Osteoblast (primary cell): ENCODE data around the gene EP300. TPM values are rescaled to one million over a fixed set of nuclear protein-coding genes. Genes with fewer than 3 reads are reported as not detected.

ENCODE experiments used
- DNase-seq: peaks from one replicate; pipeline ENCODE4 v3.0.0; 2011; ENCODE audit warnings: low spot score, mixed read lengths; ENCODE audit not compliant: insufficient read length; ENCODE audit errors: missing footprints
- H2AFZ ChIP-seq: 2 replicates; pipeline ENCODE4 v1.6.0; 2011; ENCODE audit warnings: mild to moderate bottlenecking, low read length
- H3K27ac ChIP-seq: 2 replicates; pipeline ENCODE4 v1.5.1; 2011; ENCODE audit warnings: mild to moderate bottlenecking, low read depth, low read length, moderate library complexity
- H3K27me3 ChIP-seq: 2 replicates; pipeline ENCODE4 v1.6.0; 2012; ENCODE audit warnings: mild to moderate bottlenecking, control low read depth, inconsistent platforms, low read length, moderate library complexity; ENCODE audit not compliant: insufficient read depth
- H3K36me3 ChIP-seq: 2 replicates; pipeline ENCODE4 v1.5.1; 2011; ENCODE audit warnings: mild to moderate bottlenecking, low read length, control low read depth, moderate library complexity; ENCODE audit not compliant: insufficient read depth
- H3K4me1 ChIP-seq: 2 replicates; pipeline ENCODE4 v1.5.1; 2011; ENCODE audit warnings: mild to moderate bottlenecking, low read length, control low read depth, moderate library complexity; ENCODE audit not compliant: insufficient read depth
- H3K4me2 ChIP-seq: 2 replicates; pipeline ENCODE4 v1.6.0; 2011; ENCODE audit warnings: mild to moderate bottlenecking, low read length; ENCODE audit not compliant: insufficient read depth
- H3K4me3 ChIP-seq: fragments of 200-600 bp; sonication (generic); 3 replicates; pipeline ENCODE4 v1.5.1; 2012; ENCODE audit warnings: mild to moderate bottlenecking, low read length, inconsistent platforms; ENCODE audit not compliant: insufficient read depth
- H3K79me2 ChIP-seq: 2 replicates; pipeline ENCODE4 v1.6.0; 2012; ENCODE audit warnings: mild to moderate bottlenecking, low read length, control low read depth, inconsistent platforms; ENCODE audit not compliant: insufficient read depth
- H3K9me3 ChIP-seq: 2 replicates; pipeline ENCODE4 v1.5.1; 2011; ENCODE audit warnings: low read depth, low read length, control low read depth
- H4K20me1 ChIP-seq: 2 replicates; pipeline ENCODE4 v1.6.0; 2012; ENCODE audit warnings: mild to moderate bottlenecking, low read length, control low read depth; ENCODE audit not compliant: insufficient read depth
- total RNA-seq: library from RNA; depleted of rRNA; stranded (reverse); fragments of >200 nt; gene quantifications from 2 replicates; pipeline ENCODE4 v1.2.3, GENCODE V29; 2012
- TF ChIP-seq, protein P1 (sequence below): IDR thresholded peaks from 2 replicates; pipeline ENCODE4 v1.5.1; 2011; ENCODE audit warnings: mild to moderate bottlenecking, low read depth, low read length, moderate library complexity; ENCODE audit errors: extremely low read depth

The EP300 gene
- total RNA-seq, 1 donor = 67.7 TPM

DNA sequence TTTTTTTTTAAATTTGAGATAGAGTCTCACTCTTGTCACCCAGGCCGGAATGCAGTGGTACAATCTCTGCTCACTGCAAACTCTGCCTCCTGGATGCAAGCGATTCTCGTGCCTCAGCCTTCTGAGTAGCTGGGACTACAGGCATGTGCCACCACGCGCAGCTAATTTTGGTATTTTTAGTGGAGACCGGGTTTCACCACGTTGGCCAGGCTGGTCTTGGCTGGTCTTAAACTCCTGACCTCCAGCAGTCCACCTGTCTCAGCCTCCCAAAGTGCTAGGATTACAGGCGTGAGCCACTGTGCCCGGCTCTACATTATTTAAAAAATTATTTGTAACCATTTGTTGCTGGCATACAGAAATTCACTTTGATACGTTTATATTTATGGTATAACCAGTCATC, 18.6 kb downstream of the EP300 start:
- H3K4me1 ChIP-seq = no peaks in the 10 kb centered on the region
- no peak overlapping the region for H3K4me2 ChIP-seq
- no peaks in the 10 kb centered on the region for H3K9me3 ChIP-seq
- H3K79me2 ChIP-seq = peaks cover 94% of the 10 kb centered on the region
- no peak for DNase-seq
- peaks cover 53% of the 10 kb centered on the region for H4K20me1 ChIP-seq
- H3K27me3 ChIP-seq = no peaks in the 10 kb centered on the region
- peaks cover 5% of the 10 kb centered on the region for H3K36me3 ChIP-seq
- H3K27ac ChIP-seq = no peak overlapping the region
- H2AFZ ChIP-seq = no peak overlapping the region
- TF ChIP-seq, protein P1, sequence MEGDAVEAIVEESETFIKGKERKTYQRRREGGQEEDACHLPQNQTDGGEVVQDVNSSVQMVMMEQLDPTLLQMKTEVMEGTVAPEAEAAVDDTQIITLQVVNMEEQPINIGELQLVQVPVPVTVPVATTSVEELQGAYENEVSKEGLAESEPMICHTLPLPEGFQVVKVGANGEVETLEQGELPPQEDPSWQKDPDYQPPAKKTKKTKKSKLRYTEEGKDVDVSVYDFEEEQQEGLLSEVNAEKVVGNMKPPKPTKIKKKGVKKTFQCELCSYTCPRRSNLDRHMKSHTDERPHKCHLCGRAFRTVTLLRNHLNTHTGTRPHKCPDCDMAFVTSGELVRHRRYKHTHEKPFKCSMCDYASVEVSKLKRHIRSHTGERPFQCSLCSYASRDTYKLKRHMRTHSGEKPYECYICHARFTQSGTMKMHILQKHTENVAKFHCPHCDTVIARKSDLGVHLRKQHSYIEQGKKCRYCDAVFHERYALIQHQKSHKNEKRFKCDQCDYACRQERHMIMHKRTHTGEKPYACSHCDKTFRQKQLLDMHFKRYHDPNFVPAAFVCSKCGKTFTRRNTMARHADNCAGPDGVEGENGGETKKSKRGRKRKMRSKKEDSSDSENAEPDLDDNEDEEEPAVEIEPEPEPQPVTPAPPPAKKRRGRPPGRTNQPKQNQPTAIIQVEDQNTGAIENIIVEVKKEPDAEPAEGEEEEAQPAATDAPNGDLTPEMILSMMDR = no peak
- no peak overlapping the region for H3K4me3 ChIP-seq

DNA sequence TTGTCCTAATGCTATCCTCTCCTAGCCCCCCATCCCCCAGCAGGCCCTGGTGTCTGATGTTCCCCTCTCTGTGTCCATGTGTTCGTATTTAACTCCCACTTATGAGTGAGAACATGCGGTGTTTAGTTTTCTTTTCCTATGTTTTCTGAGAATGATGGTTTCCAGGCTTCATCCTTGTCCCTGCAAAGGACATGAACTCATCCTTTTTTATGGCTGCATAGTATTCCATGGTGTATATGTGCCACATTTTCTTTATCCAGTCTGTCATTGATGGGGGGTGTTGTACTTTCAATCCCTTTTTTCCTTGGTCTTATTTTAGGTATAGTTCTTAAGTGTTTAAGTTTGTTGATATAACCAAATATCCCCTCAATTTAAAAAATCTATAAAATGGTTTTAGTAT, 23.9 kb downstream of the EP300 start:
- no peak overlapping the region for H3K4me2 ChIP-seq
- H2AFZ ChIP-seq = no peak overlapping the region
- no peaks in the 10 kb centered on the region for H3K9me3 ChIP-seq
- H4K20me1 ChIP-seq = peaks cover 48% of the 10 kb centered on the region
- TF ChIP-seq, protein P1 = no peak
- no peak overlapping the region for H3K27ac ChIP-seq
- no peak overlapping the region for H3K4me3 ChIP-seq
- no peaks in the 10 kb centered on the region for H3K27me3 ChIP-seq
- peaks cover 40% of the 10 kb centered on the region for H3K36me3 ChIP-seq
- peaks cover 91% of the 10 kb centered on the region for H3K79me2 ChIP-seq
- H3K4me1 ChIP-seq = no peaks in the 10 kb centered on the region
- DNase-seq = no peak

DNA sequence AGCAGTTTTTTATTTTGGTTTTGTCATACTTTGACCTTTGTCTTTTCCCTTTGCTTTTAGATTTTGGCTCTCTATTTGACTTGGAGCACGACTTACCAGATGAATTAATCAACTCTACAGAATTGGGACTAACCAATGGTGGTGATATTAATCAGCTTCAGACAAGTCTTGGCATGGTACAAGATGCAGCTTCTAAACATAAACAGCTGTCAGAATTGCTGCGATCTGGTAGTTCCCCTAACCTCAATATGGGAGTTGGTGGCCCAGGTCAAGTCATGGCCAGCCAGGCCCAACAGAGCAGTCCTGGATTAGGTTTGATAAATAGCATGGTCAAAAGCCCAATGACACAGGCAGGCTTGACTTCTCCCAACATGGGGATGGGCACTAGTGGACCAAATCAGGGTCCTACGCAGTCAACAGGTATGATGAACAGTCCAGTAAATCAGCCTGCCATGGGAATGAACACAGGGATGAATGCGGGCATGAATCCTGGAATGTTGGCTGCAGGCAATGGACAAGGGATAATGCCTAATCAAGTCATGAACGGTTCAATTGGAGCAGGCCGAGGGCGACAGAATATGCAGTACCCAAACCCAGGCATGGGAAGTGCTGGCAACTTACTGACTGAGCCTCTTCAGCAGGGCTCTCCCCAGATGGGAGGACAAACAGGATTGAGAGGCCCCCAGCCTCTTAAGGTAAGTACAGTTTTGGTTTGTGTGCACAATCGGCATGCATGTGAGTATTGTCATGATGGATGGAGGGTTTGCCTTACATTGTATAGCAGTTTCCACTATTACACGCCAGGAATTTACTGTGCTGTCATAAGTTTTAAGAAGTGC, 25.0 kb downstream of the EP300 start:
- peaks cover 40% of the 10 kb centered on the region for H3K36me3 ChIP-seq
- no peak overlapping the region for H3K4me3 ChIP-seq
- H3K4me2 ChIP-seq = no peak overlapping the region
- H3K79me2 ChIP-seq = peaks cover 94% of the 10 kb centered on the region
- H3K27me3 ChIP-seq = no peaks in the 10 kb centered on the region
- no peaks in the 10 kb centered on the region for H3K4me1 ChIP-seq
- no peak overlapping the region for H3K27ac ChIP-seq
- TF ChIP-seq, protein P1 = no peak
- H4K20me1 ChIP-seq = peaks cover 49% of the 10 kb centered on the region
- no peak overlapping the region for H2AFZ ChIP-seq
- no peaks in the 10 kb centered on the region for H3K9me3 ChIP-seq
- no peak for DNase-seq

DNA sequence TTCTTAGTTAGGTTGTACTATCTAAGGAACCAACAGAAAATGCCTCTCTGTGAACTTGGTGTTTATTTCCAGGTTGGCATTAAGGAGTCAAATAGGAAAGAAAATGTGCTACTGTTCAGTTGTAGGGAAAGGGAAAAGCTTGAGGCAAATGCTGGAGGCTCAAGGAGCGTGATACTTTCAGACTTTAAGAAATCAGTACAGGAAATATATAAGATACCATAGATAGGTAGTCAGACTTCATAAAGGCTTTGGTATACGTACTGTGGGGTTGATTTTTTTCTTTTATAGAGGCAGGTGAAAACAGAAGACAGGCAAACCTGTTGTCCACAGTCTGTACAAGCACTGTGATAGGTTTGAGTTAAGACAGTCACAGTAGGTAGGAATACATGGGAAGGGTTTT, 30.8 kb downstream of the EP300 start:
- peaks cover 8% of the 10 kb centered on the region for H3K4me1 ChIP-seq
- peaks cover 36% of the 10 kb centered on the region for H4K20me1 ChIP-seq
- H3K9me3 ChIP-seq = no peaks in the 10 kb centered on the region
- peaks cover 81% of the 10 kb centered on the region for H3K79me2 ChIP-seq
- TF ChIP-seq, protein P1 = no peak
- H3K4me2 ChIP-seq = no peak overlapping the region
- H3K36me3 ChIP-seq = peaks cover 53% of the 10 kb centered on the region
- no peak overlapping the region for H3K4me3 ChIP-seq
- no peak overlapping the region for H2AFZ ChIP-seq
- H3K27ac ChIP-seq = no peak overlapping the region
- H3K27me3 ChIP-seq = no peaks in the 10 kb centered on the region
- no peak for DNase-seq
